Neural progenitor cell (in vitro differentiated cells): Measurements from ENCODE around the gene INKA2. TPM values are rescaled to one million over a fixed set of nuclear protein-coding genes. Genes with fewer than 3 reads are reported as not detected.
A peak's percentile ranks its signal among the peaks of the same experiment; 100 is the strongest.

ENCODE experiments used
- DNase-seq: peaks from one replicate; pipeline ENCODE4 v3.0.0-alpha.2; 2016; ENCODE audit warnings: low spot score
- H2AFZ ChIP-seq: fragments of 200-600 bp; sonication (generic); replicated peaks from 2 replicates; pipeline ENCODE4 v1.6.1; 2016; ENCODE audit warnings: antibody characterized with exemption
- H3F3A ChIP-seq: fragments of 200-600 bp; sonication (generic); 2 replicates; pipeline ENCODE4 v1.6.1; 2016; ENCODE audit warnings: antibody characterized with exemption, low read depth
- H3K27ac ChIP-seq: fragments of 200-600 bp; sonication (generic); 2 replicates; pipeline ENCODE4 v1.5.1; 2016; ENCODE audit warnings: mild to moderate bottlenecking
- H3K27me3 ChIP-seq: fragments of 200-600 bp; sonication (generic); 2 replicates; pipeline ENCODE4 v1.6.1; 2016; ENCODE audit warnings: mild to moderate bottlenecking, moderate library complexity
- H3K36me3 ChIP-seq: fragments of 200-600 bp; sonication (generic); 2 replicates; pipeline ENCODE4 v1.5.1; 2016
- H3K4me1 ChIP-seq: fragments of 200-600 bp; sonication (generic); 2 replicates; pipeline ENCODE4 v1.6.1; 2016; ENCODE audit warnings: mixed run types
- H3K4me2 ChIP-seq: fragments of 200-600 bp; sonication (generic); 2 replicates; pipeline ENCODE4 v1.6.1; 2016
- H3K4me3 ChIP-seq: fragments of 200-600 bp; sonication (generic); 2 replicates; pipeline ENCODE4 v1.5.1; 2016
- H3K79me2 ChIP-seq: fragments of 200-600 bp; sonication (generic); 2 replicates; pipeline ENCODE4 v1.6.1; 2016; ENCODE audit warnings: low read depth
- H3K9ac ChIP-seq: fragments of 200-600 bp; sonication (generic); 2 replicates; pipeline ENCODE4 v1.6.1; 2016
- H3K9me3 ChIP-seq: fragments of 200-600 bp; sonication (generic); 2 replicates; pipeline ENCODE4 v1.5.1; 2016; ENCODE audit warnings: low read depth
- H4K20me1 ChIP-seq: fragments of 200-600 bp; sonication (generic); 2 replicates; pipeline ENCODE4 v1.6.1; 2016; ENCODE audit warnings: low read depth
- H3K27ac Mint-ChIP-seq: 3 replicates; pipeline ENCODE4 v1.8.0; 2021; ENCODE audit warnings: mixed read lengths
- H3K27me3 Mint-ChIP-seq: 2 replicates; pipeline ENCODE4 v1.8.0; 2022; ENCODE audit warnings: low read depth, mild to moderate bottlenecking, inconsistent platforms, moderate library complexity, mixed read lengths; ENCODE audit not compliant: insufficient read depth
- H3K36me3 Mint-ChIP-seq: 3 replicates; pipeline ENCODE4 v1.8.0; 2021; ENCODE audit warnings: mixed read lengths
- H3K4me1 Mint-ChIP-seq: 3 replicates; pipeline ENCODE4 v1.8.0; 2021; ENCODE audit warnings: mixed read lengths
- H3K4me3 Mint-ChIP-seq: 3 replicates; pipeline ENCODE4 v1.8.0; 2021; ENCODE audit warnings: mild to moderate bottlenecking, moderate library complexity, mixed read lengths
- H3K9me3 Mint-ChIP-seq: 3 replicates; pipeline ENCODE4 v1.8.0; 2020; ENCODE audit warnings: mixed read lengths
- EZH2 ChIP-seq: fragments of 200-600 bp; sonication (generic); IDR thresholded peaks from 2 replicates; pipeline ENCODE4 v1.6.1; 2017; ENCODE audit warnings: antibody characterized with exemption, mild to moderate bottlenecking, moderate library complexity
- EZH2phosphoT487 ChIP-seq: fragments of 200-600 bp; sonication (generic); IDR thresholded peaks from 2 replicates; pipeline ENCODE4 v1.6.1; 2017; ENCODE audit warnings: antibody characterized with exemption
- total RNA-seq: library from RNA; depleted of rRNA; stranded (reverse); fragments of >200 nt; gene quantifications from 2 replicates; pipeline ENCODE4 v1.2.3, GENCODE V29; 2015; ENCODE audit warnings: low replicate concordance
- TF ChIP-seq, protein P1 (sequence below): fragments of 200-600 bp; sonication (generic); IDR thresholded peaks from 2 replicates; pipeline ENCODE4 v1.5.1; 2017; ENCODE audit warnings: antibody characterized with exemption, mild to moderate bottlenecking

INKA2 gene
- total RNA-seq, 1 donor from 2014 or later, result not detected

DNA sequence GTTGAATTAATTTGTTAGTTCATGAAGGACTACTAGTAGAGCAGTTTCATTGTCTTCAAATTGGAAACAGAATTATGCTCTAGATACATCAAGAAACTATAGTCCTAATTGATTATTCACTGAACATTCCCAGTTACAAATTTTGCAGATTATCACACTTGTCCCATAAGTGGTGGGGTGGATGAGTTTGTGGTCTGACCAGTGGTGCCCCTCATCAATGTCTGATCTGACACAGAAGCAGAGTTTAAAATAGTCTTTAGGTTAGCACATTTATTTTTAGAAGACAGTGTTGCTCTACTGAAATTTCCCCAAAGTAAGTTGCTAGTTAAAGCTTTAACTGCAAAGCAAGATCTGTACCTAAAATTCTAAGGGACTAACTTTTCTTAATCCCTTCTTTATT is 42.9 kb downstream of the INKA2 start:
- Histone ChIP-seq H3K9ac (no peak overlapping the region), H3K79me2 (no peaks in the 10 kb centered on the region), H2AFZ (no peak overlapping the region), H3F3A (no peaks in the 10 kb centered on the region), H3K4me1 (no peaks in the 10 kb centered on the region), H3K4me2 (no peak overlapping the region), H4K20me1 (no peaks in the 10 kb centered on the region), H3K4me3 (no peak overlapping the region), H3K27ac (no peak overlapping the region), H3K9me3 (no peaks in the 10 kb centered on the region), H3K27me3 (no peaks in the 10 kb centered on the region), H3K36me3 (peaks cover 5% of the 10 kb centered on the region)
- no peak for DNase-seq
- Mint-ChIP-seq H3K9me3 (no peaks in the 10 kb centered on the region), H3K27me3 (no peaks in the 10 kb centered on the region), H3K4me3 (no peak overlapping the region), H3K36me3 (peaks cover 15% of the 10 kb centered on the region), H3K27ac (no peak overlapping the region), H3K4me1 (no peaks in the 10 kb centered on the region)
- TF ChIP-seq EZH2, result no peak
- TF ChIP-seq EZH2phosphoT487, result no peak
- TF ChIP-seq, protein P1, sequence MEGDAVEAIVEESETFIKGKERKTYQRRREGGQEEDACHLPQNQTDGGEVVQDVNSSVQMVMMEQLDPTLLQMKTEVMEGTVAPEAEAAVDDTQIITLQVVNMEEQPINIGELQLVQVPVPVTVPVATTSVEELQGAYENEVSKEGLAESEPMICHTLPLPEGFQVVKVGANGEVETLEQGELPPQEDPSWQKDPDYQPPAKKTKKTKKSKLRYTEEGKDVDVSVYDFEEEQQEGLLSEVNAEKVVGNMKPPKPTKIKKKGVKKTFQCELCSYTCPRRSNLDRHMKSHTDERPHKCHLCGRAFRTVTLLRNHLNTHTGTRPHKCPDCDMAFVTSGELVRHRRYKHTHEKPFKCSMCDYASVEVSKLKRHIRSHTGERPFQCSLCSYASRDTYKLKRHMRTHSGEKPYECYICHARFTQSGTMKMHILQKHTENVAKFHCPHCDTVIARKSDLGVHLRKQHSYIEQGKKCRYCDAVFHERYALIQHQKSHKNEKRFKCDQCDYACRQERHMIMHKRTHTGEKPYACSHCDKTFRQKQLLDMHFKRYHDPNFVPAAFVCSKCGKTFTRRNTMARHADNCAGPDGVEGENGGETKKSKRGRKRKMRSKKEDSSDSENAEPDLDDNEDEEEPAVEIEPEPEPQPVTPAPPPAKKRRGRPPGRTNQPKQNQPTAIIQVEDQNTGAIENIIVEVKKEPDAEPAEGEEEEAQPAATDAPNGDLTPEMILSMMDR, result no peak

DNA sequence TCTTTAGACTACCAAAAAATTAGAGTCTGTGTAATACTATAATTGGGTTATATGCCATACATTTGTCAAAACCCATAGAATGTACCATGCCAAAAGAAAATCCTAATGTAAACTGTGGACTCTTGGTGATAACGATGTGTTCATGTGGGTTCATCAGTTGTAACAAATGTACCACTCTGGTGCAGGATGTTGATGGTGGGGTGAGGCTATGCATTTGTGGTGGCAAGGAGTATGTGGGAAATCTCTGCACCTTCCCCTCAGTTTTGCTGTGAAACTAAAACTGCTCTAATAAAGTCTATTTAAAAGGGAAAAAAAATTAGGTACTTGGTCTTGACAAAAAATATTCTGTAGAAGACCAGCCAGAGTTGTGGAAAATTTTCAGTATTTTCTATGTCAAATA is 43.4 kb downstream of the INKA2 start:
- H3K9me3 ChIP-seq, result no peaks in the 10 kb centered on the region
- no peaks in the 10 kb centered on the region for H3K4me1 Mint-ChIP-seq
- H4K20me1 ChIP-seq, result no peaks in the 10 kb centered on the region
- TF ChIP-seq EZH2phosphoT487 (no peak), EZH2 (no peak)
- TF ChIP-seq, protein P1, result no peak
- H3K27ac ChIP-seq, result no peak overlapping the region
- H3K36me3 ChIP-seq, result peaks cover 5% of the 10 kb centered on the region
- H3K4me1 ChIP-seq, result no peaks in the 10 kb centered on the region
- no peaks in the 10 kb centered on the region for H3F3A ChIP-seq
- no peak overlapping the region for H2AFZ ChIP-seq
- no peaks in the 10 kb centered on the region for H3K27me3 Mint-ChIP-seq
- no peak overlapping the region for H3K4me3 Mint-ChIP-seq
- no peaks in the 10 kb centered on the region for H3K9me3 Mint-ChIP-seq
- no peaks in the 10 kb centered on the region for H3K27me3 ChIP-seq
- H3K27ac Mint-ChIP-seq, result no peak overlapping the region
- no peak overlapping the region for H3K4me2 ChIP-seq
- H3K79me2 ChIP-seq, result no peaks in the 10 kb centered on the region
- no peak overlapping the region for H3K4me3 ChIP-seq
- no peak overlapping the region for H3K9ac ChIP-seq
- H3K36me3 Mint-ChIP-seq, result peaks cover 13% of the 10 kb centered on the region
- DNase-seq, result no peak

DNA sequence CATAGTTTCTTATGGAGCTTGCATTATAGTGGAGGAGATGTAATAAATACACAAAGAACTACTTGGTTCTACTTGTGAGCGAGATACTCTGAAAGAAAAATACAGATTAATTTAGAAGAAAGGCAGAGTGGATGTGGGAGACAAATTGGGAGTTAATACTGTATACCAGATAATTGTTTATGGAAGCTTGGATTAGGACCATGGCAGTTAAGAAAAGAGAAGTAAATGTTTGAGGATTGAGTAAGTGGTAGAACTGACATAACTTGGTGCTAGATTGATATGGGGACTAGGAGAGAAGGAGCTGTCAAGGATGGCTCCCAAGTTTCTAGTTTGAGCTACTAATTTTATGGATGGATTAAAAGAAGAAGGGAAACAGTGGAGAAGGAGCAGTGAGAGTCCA is 47.3 kb downstream of the INKA2 start:
- no peaks in the 10 kb centered on the region for H3F3A ChIP-seq
- H3K4me2 ChIP-seq, result no peak overlapping the region
- H3K4me1 Mint-ChIP-seq, result no peaks in the 10 kb centered on the region
- no peak for DNase-seq
- no peaks in the 10 kb centered on the region for H3K36me3 ChIP-seq
- TF ChIP-seq, protein P1, result no peak
- no peak for TF ChIP-seq EZH2
- no peak for TF ChIP-seq EZH2phosphoT487
- H3K4me1 ChIP-seq, result no peaks in the 10 kb centered on the region
- H2AFZ ChIP-seq, result no peak overlapping the region
- no peak overlapping the region for H3K27ac ChIP-seq
- peaks cover 10% of the 10 kb centered on the region for H3K36me3 Mint-ChIP-seq
- no peak overlapping the region for H3K27ac Mint-ChIP-seq
- H3K4me3 ChIP-seq, result no peak overlapping the region
- no peaks in the 10 kb centered on the region for H3K27me3 Mint-ChIP-seq
- H3K9ac ChIP-seq, result no peak overlapping the region
- peaks cover 6% of the 10 kb centered on the region for H3K9me3 Mint-ChIP-seq
- H4K20me1 ChIP-seq, result no peaks in the 10 kb centered on the region
- H3K9me3 ChIP-seq, result no peaks in the 10 kb centered on the region
- no peaks in the 10 kb centered on the region for H3K79me2 ChIP-seq
- H3K27me3 ChIP-seq, result no peaks in the 10 kb centered on the region
- no peak overlapping the region for H3K4me3 Mint-ChIP-seq

DNA sequence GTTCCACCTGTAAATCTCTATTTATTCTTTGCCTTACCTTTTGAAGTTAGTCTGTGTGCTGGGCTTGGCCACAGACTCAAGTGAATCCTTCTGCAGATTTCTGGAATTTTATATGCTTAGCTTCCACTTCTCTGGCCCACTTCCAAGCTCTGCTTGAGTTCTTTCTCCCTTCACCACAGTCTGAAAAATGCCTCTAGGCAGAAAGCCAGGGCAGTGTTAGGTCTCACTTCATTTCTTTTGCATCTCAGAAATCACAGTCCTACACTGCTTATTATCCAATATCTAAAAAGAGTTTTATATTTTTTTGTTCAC is 48.9 kb downstream of the INKA2 start:
- no peak overlapping the region for H3K27ac Mint-ChIP-seq
- H3K4me2 ChIP-seq, result no peak overlapping the region

More for the DNA sequence above, 48.9 kb downstream of the INKA2 start:
- DNase-seq, result no peak
- no peaks in the 10 kb centered on the region for H3K36me3 ChIP-seq
- no peaks in the 10 kb centered on the region for H3K4me1 ChIP-seq
- H3K79me2 ChIP-seq, result no peaks in the 10 kb centered on the region
- TF ChIP-seq, protein P1, result no peak
- TF ChIP-seq EZH2 (no peak), EZH2phosphoT487 (no peak)
- no peaks in the 10 kb centered on the region for H3K9me3 ChIP-seq
- Mint-ChIP-seq H3K27me3 (no peaks in the 10 kb centered on the region), H3K4me3 (no peak overlapping the region), H3K36me3 (peaks cover 11% of the 10 kb centered on the region), H3K9me3 (peaks cover 9% of the 10 kb centered on the region), H3K4me1 (no peaks in the 10 kb centered on the region)
- no peaks in the 10 kb centered on the region for H3F3A ChIP-seq
- no peak overlapping the region for H3K27ac ChIP-seq
- H3K4me3 ChIP-seq, result no peak overlapping the region
- no peaks in the 10 kb centered on the region for H3K27me3 ChIP-seq
- H2AFZ ChIP-seq, result no peak overlapping the region
- H4K20me1 ChIP-seq, result no peaks in the 10 kb centered on the region
- H3K9ac ChIP-seq, result peak overlapping the region; percentile 6
